Measurements from ENCODE around the gene HYDIN. TPM values are rescaled to one million over a fixed set of nuclear protein-coding genes. Genes with fewer than 3 reads are reported as not detected.
"Not testable (repeated sequence)": the region's sequence is repeated elsewhere in the genome, so short reads cannot be mapped to it uniquely, and the experiment has no call there.

Gene HYDIN
- total RNA-seq, 2 experiments from 2014 or later = not detected

DNA sequence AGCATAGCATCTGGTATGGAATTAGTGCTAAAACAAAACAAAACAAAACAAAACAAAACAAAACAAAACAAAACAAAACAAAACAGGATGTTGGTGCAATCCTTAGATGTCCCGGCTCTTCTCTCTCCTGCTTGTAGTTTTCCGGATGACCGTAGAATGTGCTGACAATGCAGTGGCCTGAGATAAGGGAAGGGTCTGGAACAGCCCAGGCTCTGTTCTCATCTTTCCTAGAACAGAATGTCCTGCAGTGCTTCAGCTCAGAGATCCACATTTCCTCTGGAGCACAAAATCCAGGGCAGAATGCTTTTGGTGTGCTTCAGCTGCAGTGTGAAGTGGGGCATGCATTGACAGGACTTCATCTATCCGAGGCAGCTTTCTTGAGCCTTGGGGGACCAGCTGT lies 345.9 kb downstream of the HYDIN start:
- POLR2A ChIA-PET; intact Hi-C loops (cut with micrococcal nuclease; ENCODE audit: unreplicated experiment); BruUV-seq (replicated peaks); H3K36me3 ChIP-seq (ENCODE audit: insufficient read depth, low read length); H3K4me3 ChIP-seq (ENCODE audit: low read depth, low read length, poor library complexity, severe bottlenecking); H3K27ac ChIP-seq (ENCODE audit: low read depth, low read length, poor library complexity, severe bottlenecking); H2AFZ ChIP-seq (ENCODE audit: low read length); H3K4me1 ChIP-seq (ENCODE audit: insufficient read depth, low read length, poor library complexity, severe bottlenecking); H3K4me2 ChIP-seq (ENCODE audit: low read length); DNase-seq (ENCODE audit: low spot score); H3K79me2 ChIP-seq (ENCODE audit: insufficient read depth, low read depth, low read length); H4K20me1 ChIP-seq (ENCODE audit: insufficient read depth, low read length); H3K9me3 ChIP-seq (ENCODE audit: low read length); H3K9me2 ChIP-seq (ENCODE audit: insufficient read depth, low read length); CTCF ChIA-PET (ENCODE audit: unreplicated experiment): not testable (repeated sequence)

DNA sequence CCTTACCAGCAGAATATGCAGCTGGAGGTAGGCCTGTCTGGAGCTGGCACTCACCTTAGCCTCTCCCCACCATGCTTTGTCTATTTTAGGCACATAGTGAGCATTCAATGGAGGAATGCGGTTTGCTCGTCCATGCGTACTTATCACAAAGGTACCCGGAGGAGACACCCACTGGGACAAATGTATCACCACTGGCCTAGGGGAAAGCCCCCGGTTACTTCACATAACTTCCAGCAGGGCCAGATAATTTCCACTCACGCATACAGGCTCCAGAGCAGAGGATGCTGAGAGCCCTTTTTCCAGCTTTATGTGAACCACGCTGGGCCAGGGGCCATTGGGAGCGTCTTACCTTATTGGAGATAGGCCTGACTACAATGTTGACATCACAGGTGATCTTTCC lies 348.2 kb downstream of the HYDIN start:
- H3K36me3 ChIP-seq (ENCODE audit: insufficient read depth, low read length); H3K4me3 ChIP-seq (ENCODE audit: low read depth, low read length, poor library complexity, severe bottlenecking); H3K27ac ChIP-seq (ENCODE audit: low read depth, low read length, poor library complexity, severe bottlenecking); intact Hi-C loops (cut with micrococcal nuclease; ENCODE audit: unreplicated experiment); CTCF ChIA-PET (ENCODE audit: unreplicated experiment); POLR2A ChIA-PET; H2AFZ ChIP-seq (ENCODE audit: low read length); H3K9me2 ChIP-seq (ENCODE audit: insufficient read depth, low read length); DNase-seq (ENCODE audit: low spot score); H3K4me1 ChIP-seq (ENCODE audit: insufficient read depth, low read length, poor library complexity, severe bottlenecking); H4K20me1 ChIP-seq (ENCODE audit: insufficient read depth, low read length); H3K4me2 ChIP-seq (ENCODE audit: low read length); H3K79me2 ChIP-seq (ENCODE audit: insufficient read depth, low read depth, low read length); BruUV-seq (replicated peaks); H3K9me3 ChIP-seq (ENCODE audit: low read length): not testable (repeated sequence)

- H3K27ac ChIP-seq (ENCODE audit: low read depth, low read length, poor library complexity, severe bottlenecking); intact Hi-C loops (cut with micrococcal nuclease; ENCODE audit: unreplicated experiment); CTCF ChIA-PET (ENCODE audit: unreplicated experiment); H4K20me1 ChIP-seq (ENCODE audit: insufficient read depth, low read length); H3K9me2 ChIP-seq (ENCODE audit: insufficient read depth, low read length); H3K79me2 ChIP-seq (ENCODE audit: insufficient read depth, low read depth, low read length); BruUV-seq (replicated peaks); H3K9me3 ChIP-seq (ENCODE audit: low read length); H3K36me3 ChIP-seq (ENCODE audit: insufficient read depth, low read length); H3K4me2 ChIP-seq (ENCODE audit: low read length); POLR2A ChIA-PET; H3K4me3 ChIP-seq (ENCODE audit: low read depth, low read length, poor library complexity, severe bottlenecking); H2AFZ ChIP-seq (ENCODE audit: low read length); DNase-seq (ENCODE audit: low spot score); H3K4me1 ChIP-seq (ENCODE audit: insufficient read depth, low read length, poor library complexity, severe bottlenecking): not testable (repeated sequence)
These were observed 352.6 kb downstream of the HYDIN start for GRCh38 chr16:70877895-70878294.

GRCh38 chr16:70876442-70876841 lies 354.1 kb downstream of the HYDIN start:
- H3K4me2 ChIP-seq (ENCODE audit: low read length); CTCF ChIA-PET (ENCODE audit: unreplicated experiment); H3K9me2 ChIP-seq (ENCODE audit: insufficient read depth, low read length); H3K4me3 ChIP-seq (ENCODE audit: low read depth, low read length, poor library complexity, severe bottlenecking); H3K4me1 ChIP-seq (ENCODE audit: insufficient read depth, low read length, poor library complexity, severe bottlenecking); DNase-seq (ENCODE audit: low spot score); BruUV-seq (replicated peaks); H2AFZ ChIP-seq (ENCODE audit: low read length); H3K9me3 ChIP-seq (ENCODE audit: low read length); H4K20me1 ChIP-seq (ENCODE audit: insufficient read depth, low read length); intact Hi-C loops (cut with micrococcal nuclease; ENCODE audit: unreplicated experiment); H3K36me3 ChIP-seq (ENCODE audit: insufficient read depth, low read length); H3K79me2 ChIP-seq (ENCODE audit: insufficient read depth, low read depth, low read length); POLR2A ChIA-PET; H3K27ac ChIP-seq (ENCODE audit: low read depth, low read length, poor library complexity, severe bottlenecking): not testable (repeated sequence)

- H3K4me3 ChIP-seq (ENCODE audit: low read depth, low read length, poor library complexity, severe bottlenecking); H2AFZ ChIP-seq (ENCODE audit: low read length); BruUV-seq (replicated peaks); H3K4me2 ChIP-seq (ENCODE audit: low read length); H3K27ac ChIP-seq (ENCODE audit: low read depth, low read length, poor library complexity, severe bottlenecking); CTCF ChIA-PET (ENCODE audit: unreplicated experiment); H3K4me1 ChIP-seq (ENCODE audit: insufficient read depth, low read length, poor library complexity, severe bottlenecking); POLR2A ChIA-PET; intact Hi-C loops (cut with micrococcal nuclease; ENCODE audit: unreplicated experiment); H3K79me2 ChIP-seq (ENCODE audit: insufficient read depth, low read depth, low read length); H3K36me3 ChIP-seq (ENCODE audit: insufficient read depth, low read length); DNase-seq (ENCODE audit: low spot score); H3K9me3 ChIP-seq (ENCODE audit: low read length); H3K9me2 ChIP-seq (ENCODE audit: insufficient read depth, low read length); H4K20me1 ChIP-seq (ENCODE audit: insufficient read depth, low read length): not testable (repeated sequence)
These were observed 365.8 kb downstream of the HYDIN start for GRCh38 chr16:70864698-70865097.

- H3K79me2 ChIP-seq (ENCODE audit: insufficient read depth, low read depth, low read length); POLR2A ChIA-PET; DNase-seq (ENCODE audit: low spot score); H3K4me3 ChIP-seq (ENCODE audit: low read depth, low read length, poor library complexity, severe bottlenecking); H3K9me2 ChIP-seq (ENCODE audit: insufficient read depth, low read length); BruUV-seq (replicated peaks); H3K9me3 ChIP-seq (ENCODE audit: low read length); H2AFZ ChIP-seq (ENCODE audit: low read length); H3K27ac ChIP-seq (ENCODE audit: low read depth, low read length, poor library complexity, severe bottlenecking); H3K4me1 ChIP-seq (ENCODE audit: insufficient read depth, low read length, poor library complexity, severe bottlenecking); H3K36me3 ChIP-seq (ENCODE audit: insufficient read depth, low read length); H4K20me1 ChIP-seq (ENCODE audit: insufficient read depth, low read length); intact Hi-C loops (cut with micrococcal nuclease; ENCODE audit: unreplicated experiment); CTCF ChIA-PET (ENCODE audit: unreplicated experiment); H3K4me2 ChIP-seq (ENCODE audit: low read length): not testable (repeated sequence)
These were observed 368.5 kb downstream of the HYDIN start for GRCh38 chr16:70861996-70862395.

DNA sequence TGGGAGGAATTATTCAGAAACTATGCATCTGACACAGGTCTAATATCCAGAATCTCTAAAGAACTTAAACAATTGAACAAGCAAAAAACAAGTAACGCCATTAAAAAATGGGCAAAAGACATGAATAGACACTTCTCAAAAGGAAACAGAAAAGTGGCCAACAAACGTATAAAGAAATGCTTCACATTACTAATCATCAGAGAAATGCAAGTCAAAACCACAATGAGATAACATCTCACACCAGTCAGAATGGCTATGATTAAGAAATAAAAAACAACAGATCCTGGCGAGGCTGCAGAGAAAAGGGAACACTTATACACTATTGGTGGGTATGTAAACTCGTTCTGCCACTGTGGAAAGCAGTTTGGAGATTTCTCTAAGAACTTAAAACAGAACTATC lies 379.2 kb downstream of the HYDIN start:
- POLR2A ChIA-PET; H3K4me1 ChIP-seq (ENCODE audit: insufficient read depth, low read length, poor library complexity, severe bottlenecking); H3K4me2 ChIP-seq (ENCODE audit: low read length); CTCF ChIA-PET (ENCODE audit: unreplicated experiment); DNase-seq (ENCODE audit: low spot score); H3K9me3 ChIP-seq (ENCODE audit: low read length); H3K9me2 ChIP-seq (ENCODE audit: insufficient read depth, low read length); H2AFZ ChIP-seq (ENCODE audit: low read length); H3K36me3 ChIP-seq (ENCODE audit: insufficient read depth, low read length); intact Hi-C loops (cut with micrococcal nuclease; ENCODE audit: unreplicated experiment); H4K20me1 ChIP-seq (ENCODE audit: insufficient read depth, low read length); H3K79me2 ChIP-seq (ENCODE audit: insufficient read depth, low read depth, low read length); BruUV-seq (replicated peaks); H3K27ac ChIP-seq (ENCODE audit: low read depth, low read length, poor library complexity, severe bottlenecking); H3K4me3 ChIP-seq (ENCODE audit: low read depth, low read length, poor library complexity, severe bottlenecking): not testable (repeated sequence)
